Spleen (tissue), 13 donors: ENCODE data around the gene EFNB2. TPM values are rescaled to one million over a fixed set of nuclear protein-coding genes. Genes with fewer than 3 reads are reported as not detected.

Source experiments
- DNase-seq: peaks from one replicate; pipeline ENCODE4 v3.0.0-alpha.2; 2020
- H3K27ac ChIP-seq, 8 donors: fragments of 200-600 bp; sonication (generic) in 7 of 8; 1 replicate in 4 of 8; 2 replicates in 4 of 8; pipeline versions ENCODE4 v1.5.0 to v1.8.0; 2016 to 2021; ENCODE audit warnings: inconsistent platforms in 4 of 8, mild to moderate bottlenecking in 4 of 8, moderate library complexity in 1 of 8
- H3K27me3 ChIP-seq, 7 donors: fragments of 200-600 bp; sonication (generic) in 6 of 7; replicated peaks in 1 of 7; 1 replicate in 4 of 7; 2 replicates in 3 of 7; pipeline versions ENCODE4 v1.5.0 to v1.8.0; 2016 to 2021; ENCODE audit warnings: inconsistent platforms in 3 of 7, mild to moderate bottlenecking in 1 of 7
- H3K36me3 ChIP-seq, 6 donors: fragments of 200-600 bp; sonication (generic) in 5 of 6; 1 replicate in 4 of 6; 2 replicates in 2 of 6; pipeline versions ENCODE4 v1.5.0 to v1.8.0; 2016 to 2021; ENCODE audit warnings: inconsistent platforms in 2 of 6
- H3K4me1 ChIP-seq, 6 donors: fragments of 200-600 bp; sonication (generic) in 5 of 6; 1 replicate in 3 of 6; 2 replicates in 3 of 6; pipeline versions ENCODE4 v1.5.0 to v1.8.0; 2016 to 2021; ENCODE audit warnings: inconsistent platforms in 3 of 6
- H3K4me3 ChIP-seq, 8 donors: fragments of 200-600 bp; sonication (generic) in 7 of 8; 1 replicate in 4 of 8; 2 replicates in 4 of 8; pipeline versions ENCODE4 v1.5.0 to v1.8.0; 2016 to 2021; ENCODE audit warnings: inconsistent platforms in 4 of 8, mild to moderate bottlenecking in 4 of 8, moderate library complexity in 2 of 8
- H3K9me3 ChIP-seq, 8 donors: fragments of 200-600 bp; sonication (generic) in 7 of 8; 1 replicate in 4 of 8; 2 replicates in 4 of 8; pipeline versions ENCODE4 v1.5.0 to v1.8.0; 2016 to 2021; ENCODE audit warnings: inconsistent platforms in 4 of 8
- POLR2A ChIP-seq, 3 donors: fragments of 450-650 bp; IDR thresholded peaks; one replicate each; pipeline ENCODE4 v1.5.1; 2017; ENCODE audit warnings: antibody characterized with exemption in 3 of 3, mild to moderate bottlenecking in 1 of 3
- POLR2AphosphoS5 ChIP-seq, 3 donors: sonication (generic); formaldehyde crosslinking; IDR thresholded peaks; one replicate each; pipeline ENCODE4 v1.5.1; 2017; ENCODE audit warnings: antibody characterized with exemption in 3 of 3
- WGBS, 5 donors: extraction: QIAGEN DNeasy Blood & Tissue Kit in 3 of 5; methylation state at CpG; one replicate each; pipeline versions ENCODE4 v1.1.5 to v1.1.7; 2013 to 2018; 5-methylcytosine and 5-hydroxymethylcytosine counted together
- intact Hi-C: fragments of 100-400 bp; cut with DNase I; formaldehyde crosslinking; loops from one replicate; pipeline ENCODE4 v1.15.0; 2023; ENCODE audit warnings: low total_unique reads
- long read RNA-seq, 2 donors: transcript quantifications; one replicate each; lab custom pipeline, GENCODE V29; 2026
- polyA plus RNA-seq, 3 donors: library from polyadenylated mRNA; stranded (reverse); fragments of 200-250 nt; gene quantifications; one replicate each; pipeline ENCODE4 v1.2.1, GENCODE V29; 2013
- total RNA-seq, 7 donors: library from RNA; depleted of rRNA in 3 of 7; stranded (reverse); fragments of >200 nt in 3 of 7; fragmentation: NEBNext Ultra II Directional in 4 of 7; extraction: Animal tissue kit (Norgen Biotek cat#: 25700) in 4 of 7; gene quantifications; one replicate each; pipeline versions ENCODE4 v1.1.0 to v1.2.1, GENCODE V29; 2016 to 2021
- TF ChIP-seq, protein P1 (sequence below), 11 experiments: fragments of 200-600 bp in 7 of 11; fragments of 450-650 bp in 4 of 11; sonication (generic) in 4 of 11; IDR thresholded peaks in 8 of 11; conservative IDR thresholded peaks in 3 of 11; 1 replicate in 7 of 11; 2 replicates in 4 of 11; pipeline versions ENCODE4 v1.4.0 to v1.8.0; 2016 to 2021; ENCODE audit warnings: antibody characterized with exemption in 11 of 11, inconsistent platforms in 4 of 11, mild to moderate bottlenecking in 1 of 11
- donor health status: healthy with polysubstance abuse.
- donor health status: DM: no; HTN: no; CAD: no; lungs with moderate emphysema.
- donor health status: DM: no; HTN: no; CAD: no.
- donor health status: Bipolar disorder and iron deficiency.
- donor health status: healthy.
- donor health status: DM: no; HTN: no; CAD: no.
- donor health status: DM: yes; HTN: yes; CAD: no.

The EFNB2 gene
- total RNA-seq, result 10 to 100 TPM; 12.4 to 22.9 (median 17.6) TPM
- 1 to 10 TPM; 2.9 to 7.1 (median 6.8) TPM for polyA plus RNA-seq
- long read RNA-seq, donor 1, full-length matches to known transcripts, result 32 of 39 reads
- long read RNA-seq, donor 1, partial matches to known transcripts, result 7 of 39 reads
- long read RNA-seq, donor 1, other reads (novel, unspliced or antisense), result 0 of 39 reads
- long read RNA-seq, donor 2, full-length matches to known transcripts, result 23 of 23 reads
- long read RNA-seq, donor 2, partial matches to known transcripts, result 0 of 23 reads
- long read RNA-seq, donor 2, other reads (novel, unspliced or antisense), result 0 of 23 reads

DNA sequence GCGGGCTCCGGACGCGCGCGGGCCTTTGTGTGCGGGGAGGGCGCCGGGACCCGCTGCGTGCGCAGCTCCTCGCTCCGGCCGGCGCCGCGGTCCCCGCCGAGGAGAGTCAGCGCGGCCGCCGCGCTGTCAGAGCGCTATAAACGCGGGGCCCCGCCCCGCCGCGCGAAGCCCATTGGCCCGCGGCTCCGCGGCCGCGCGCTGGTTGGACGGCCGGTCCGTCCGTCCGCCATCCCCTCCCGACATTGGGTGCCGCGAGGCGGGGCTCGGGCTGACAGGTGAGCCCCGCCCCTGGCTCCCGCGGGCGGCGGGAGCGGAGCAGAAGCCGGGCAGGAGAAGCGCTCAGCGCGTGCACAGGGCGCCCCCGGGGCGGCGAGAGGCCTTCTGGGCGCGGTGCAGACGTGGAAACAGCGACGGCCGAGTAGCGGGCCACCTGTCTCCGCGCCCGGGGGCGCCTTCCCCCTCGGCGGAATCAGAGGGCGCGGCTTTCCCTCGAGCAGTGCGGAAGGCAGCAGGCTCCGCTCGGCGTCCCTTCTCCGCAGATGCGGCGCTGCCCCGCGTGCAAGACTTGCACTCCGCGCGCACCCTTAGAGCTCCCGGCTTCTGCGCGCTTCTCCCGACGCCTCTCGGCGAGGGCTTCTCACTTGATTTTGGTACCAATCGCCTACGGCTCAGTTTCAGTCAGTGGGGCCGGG, at the start of gene EFNB2:
TSS of gene EFNB2 (minus strand) at position 111 of the 692 bp plus-strand sequence. CDS start 698 bp downstream, outside the sequence.
- peaks cover 0 to 47% (median 25%) of the 10 kb centered on the region in 7 donors for H3K27me3 ChIP-seq
- no peaks in the 10 kb centered on the region for H3K9me3 ChIP-seq
- peak; percentile 96 for DNase-seq
- peaks cover 0 to 5% (median 0%) of the 10 kb centered on the region in 6 donors for H3K36me3 ChIP-seq
- intact Hi-C loops, result no loop called here
- peak within 1 kb of the TSS in 7 of 8 donors; percentile 58 to 79 (median 73) for H3K27ac ChIP-seq
- H3K4me1 ChIP-seq, result peaks cover 14 to 48% (median 37%) of the 10 kb centered on the region in 6 donors
- TF ChIP-seq, protein P1, sequence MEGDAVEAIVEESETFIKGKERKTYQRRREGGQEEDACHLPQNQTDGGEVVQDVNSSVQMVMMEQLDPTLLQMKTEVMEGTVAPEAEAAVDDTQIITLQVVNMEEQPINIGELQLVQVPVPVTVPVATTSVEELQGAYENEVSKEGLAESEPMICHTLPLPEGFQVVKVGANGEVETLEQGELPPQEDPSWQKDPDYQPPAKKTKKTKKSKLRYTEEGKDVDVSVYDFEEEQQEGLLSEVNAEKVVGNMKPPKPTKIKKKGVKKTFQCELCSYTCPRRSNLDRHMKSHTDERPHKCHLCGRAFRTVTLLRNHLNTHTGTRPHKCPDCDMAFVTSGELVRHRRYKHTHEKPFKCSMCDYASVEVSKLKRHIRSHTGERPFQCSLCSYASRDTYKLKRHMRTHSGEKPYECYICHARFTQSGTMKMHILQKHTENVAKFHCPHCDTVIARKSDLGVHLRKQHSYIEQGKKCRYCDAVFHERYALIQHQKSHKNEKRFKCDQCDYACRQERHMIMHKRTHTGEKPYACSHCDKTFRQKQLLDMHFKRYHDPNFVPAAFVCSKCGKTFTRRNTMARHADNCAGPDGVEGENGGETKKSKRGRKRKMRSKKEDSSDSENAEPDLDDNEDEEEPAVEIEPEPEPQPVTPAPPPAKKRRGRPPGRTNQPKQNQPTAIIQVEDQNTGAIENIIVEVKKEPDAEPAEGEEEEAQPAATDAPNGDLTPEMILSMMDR (IDR thresholded peaks at IDR 0.05 in 8 of 11, conservative IDR thresholded peaks at IDR 0.05 in 3 of 11), result no peak
- TF ChIP-seq POLR2A (IDR thresholded peaks at IDR 0.05) (peak in 1 of 3 donors; percentile 65), POLR2AphosphoS5 (IDR thresholded peaks at IDR 0.05) (peak; percentile 79 to 85 (median 80))
- 0 to 5% (median 1%) methylated on average over 3 to 102 of the region's 102 CpGs; no CpG with 5 or more reads in 1 of the 5 donors for WGBS, 5 donors
- peak within 1 kb of the TSS; percentile 64 to 96 (median 86) for H3K4me3 ChIP-seq

DNA sequence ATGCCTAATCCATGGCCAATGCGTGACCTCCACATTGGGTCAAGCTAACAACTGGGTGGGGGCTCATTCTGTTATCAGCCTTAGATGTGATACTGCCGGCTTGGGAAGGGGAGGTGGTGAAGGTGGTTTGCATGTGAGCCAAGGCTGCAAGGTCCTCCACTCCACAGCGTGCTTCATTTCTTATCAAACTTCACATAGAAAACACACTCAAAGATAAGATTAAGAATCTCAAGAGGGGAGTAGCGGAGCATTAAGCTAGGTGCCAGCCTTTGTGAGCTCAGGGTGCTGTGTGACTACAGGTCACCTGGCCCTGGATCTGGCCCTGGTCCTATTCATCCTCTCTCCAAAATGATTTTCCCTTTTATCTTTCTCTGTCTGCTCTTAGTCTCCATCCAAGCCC, 45.8 kb upstream of the EFNB2 start:
- Histone ChIP-seq H3K27ac (no peak overlapping the region), H3K36me3 (no peaks in the 10 kb centered on the region), H3K4me1 (no peaks in the 10 kb centered on the region), H3K4me3 (no peak overlapping the region), H3K9me3 (peaks cover 7 to 26% (median 22%) of the 10 kb centered on the region in 8 donors), H3K27me3 (no peaks in the 10 kb centered on the region)
- intact Hi-C loops, result no loop called here
- DNase-seq, result no peak
- 62 to 91% (median 84%) methylated on average over 4 of the region's 4 CpGs for WGBS, 5 donors
- TF ChIP-seq POLR2AphosphoS5 (IDR thresholded peaks at IDR 0.05), result no peak
- no peak for TF ChIP-seq POLR2A (IDR thresholded peaks at IDR 0.05)
- TF ChIP-seq, protein P1 (IDR thresholded peaks at IDR 0.05 in 8 of 11, conservative IDR thresholded peaks at IDR 0.05 in 3 of 11), result no peak

DNA sequence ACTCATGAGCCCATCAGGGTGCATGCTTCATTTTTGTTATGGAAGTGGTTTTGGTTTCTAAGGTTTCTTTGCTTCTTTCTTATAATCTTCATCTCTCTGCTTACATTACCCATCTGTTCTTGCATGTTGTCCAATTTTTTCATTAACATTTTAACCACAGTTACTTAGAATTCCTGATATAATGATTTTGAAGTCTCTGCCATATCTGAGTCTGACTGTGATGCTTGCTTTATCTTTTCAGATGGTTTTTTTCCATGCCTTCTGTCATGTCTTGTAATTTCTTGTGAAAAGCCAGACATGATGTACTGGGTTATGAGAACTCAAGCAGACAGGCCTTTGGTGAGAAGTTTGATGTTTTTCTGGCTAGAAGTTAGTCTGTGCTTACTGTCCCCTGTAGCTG, 40.4 kb upstream of the EFNB2 start:
- Histone ChIP-seq H3K9me3 (no peaks in the 10 kb centered on the region), H3K27me3 (no peaks in the 10 kb centered on the region), H3K4me3 (no peak overlapping the region), H3K27ac (no peak overlapping the region), H3K36me3 (no peaks in the 10 kb centered on the region), H3K4me1 (no peaks in the 10 kb centered on the region)
- TF ChIP-seq POLR2A (IDR thresholded peaks at IDR 0.05) (no peak), POLR2AphosphoS5 (IDR thresholded peaks at IDR 0.05) (no peak)
- TF ChIP-seq, protein P1 (IDR thresholded peaks at IDR 0.05 in 8 of 11, conservative IDR thresholded peaks at IDR 0.05 in 3 of 11), result no peak
- intact Hi-C loops, result no loop called here
- no peak for DNase-seq

DNA sequence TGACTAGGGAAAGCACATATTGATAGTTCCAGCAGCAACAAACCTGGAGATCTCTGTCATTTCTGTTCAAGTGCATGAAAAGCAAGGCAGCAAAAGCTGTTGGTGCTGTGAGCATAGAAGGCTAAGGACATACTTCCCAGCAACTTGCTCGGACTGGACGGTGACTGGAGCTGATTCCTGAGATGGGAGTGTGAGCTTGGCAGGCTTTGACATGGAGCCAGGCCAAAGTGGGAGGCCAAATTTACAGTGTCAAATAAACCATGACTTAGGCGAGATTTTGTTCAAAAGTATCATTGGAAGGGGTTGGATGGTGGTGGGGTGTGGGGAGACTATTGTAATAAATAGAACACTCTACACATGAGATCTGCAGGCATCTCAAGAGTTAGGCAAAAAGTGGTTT, 38.4 kb upstream of the EFNB2 start:
- Histone ChIP-seq H3K36me3 (no peaks in the 10 kb centered on the region), H3K4me1 (peaks cover 0 to 12% (median 8%) of the 10 kb centered on the region in 6 donors), H3K9me3 (no peaks in the 10 kb centered on the region), H3K27me3 (no peaks in the 10 kb centered on the region), H3K27ac (no peak overlapping the region), H3K4me3 (no peak overlapping the region)
- 77 to 89% (median 79%) methylated on average over 3 of the region's 3 CpGs for WGBS, 5 donors
- DNase-seq, result no peak
- TF ChIP-seq POLR2A (IDR thresholded peaks at IDR 0.05) (no peak), POLR2AphosphoS5 (IDR thresholded peaks at IDR 0.05) (no peak)
- TF ChIP-seq, protein P1 (IDR thresholded peaks at IDR 0.05 in 8 of 11, conservative IDR thresholded peaks at IDR 0.05 in 3 of 11), result no peak
- intact Hi-C loops, result no loop called here
